HG02759 (cell line): ENCODE measurements around the gene C16orf90.
"Not testable (repeated sequence)": the region's sequence is repeated elsewhere in the genome, so short reads cannot be mapped to it uniquely, and the experiment has no call there.

ENCODE experiments used
- ATAC-seq: cut with Tn5 transposase; IDR thresholded peaks from one replicate; pipeline ENCODE4 v1.9.1; 2021; ENCODE audit warnings: mild to moderate bottlenecking, moderate library complexity; ENCODE audit not compliant: unreplicated experiment

C16orf90 gene

GRCh38 chr16:3485097-3485745, 10.1 kb downstream of the C16orf90 start:
- ATAC-seq, result no peak

GRCh38 chr16:3484318-3485096, 10.8 kb downstream of the C16orf90 start:
- ATAC-seq, result no peak

GRCh38 chr16:3482659-3483241, 12.5 kb downstream of the C16orf90 start:
- no peak for ATAC-seq

GRCh38 chr16:3481696-3482658, 13.3 kb downstream of the C16orf90 start:
- no peak for ATAC-seq

- ATAC-seq, result no peak
Measured at GRCh38 chr16:3480901-3481695, 14.2 kb downstream of the C16orf90 start.

GRCh38 chr16:3479654-3480216, 15.6 kb downstream of the C16orf90 start:
- ATAC-seq, result no peak

- ATAC-seq, result no peak
Measured at GRCh38 chr16:3478242-3478925, 16.9 kb downstream of the C16orf90 start.

- ATAC-seq, result no peak
Measured at GRCh38 chr16:3476409-3476808, 18.9 kb downstream of the C16orf90 start.

- ATAC-seq, result no peak
Measured at GRCh38 chr16:3475604-3476375, 19.5 kb downstream of the C16orf90 start.

- not testable (repeated sequence) for ATAC-seq
Measured at GRCh38 chr16:3474870-3475269, 20.4 kb downstream of the C16orf90 start.

GRCh38 chr16:3474136-3474779, 21.0 kb downstream of the C16orf90 start:
- ATAC-seq, result no peak

GRCh38 chr16:3473596-3473943, 21.7 kb downstream of the C16orf90 start:
- ATAC-seq, result not testable (repeated sequence)

- no peak for ATAC-seq
Measured at GRCh38 chr16:3472878-3473595, 22.3 kb downstream of the C16orf90 start.

- ATAC-seq, result no peak
Measured at GRCh38 chr16:3471518-3472176, 23.6 kb downstream of the C16orf90 start.

GRCh38 chr16:3470723-3471122, 24.6 kb downstream of the C16orf90 start:
- no peak for ATAC-seq

GRCh38 chr16:3469736-3470135, 25.6 kb downstream of the C16orf90 start:
- no peak for ATAC-seq

- ATAC-seq, result no peak
Measured at GRCh38 chr16:3468501-3468900, 26.8 kb downstream of the C16orf90 start.
